ENCODE measurements around the gene KRT78.
"Not testable (repeated sequence)": the region's sequence is repeated elsewhere in the genome, so short reads cannot be mapped to it uniquely, and the experiment has no call there.

The KRT78 gene

DNA sequence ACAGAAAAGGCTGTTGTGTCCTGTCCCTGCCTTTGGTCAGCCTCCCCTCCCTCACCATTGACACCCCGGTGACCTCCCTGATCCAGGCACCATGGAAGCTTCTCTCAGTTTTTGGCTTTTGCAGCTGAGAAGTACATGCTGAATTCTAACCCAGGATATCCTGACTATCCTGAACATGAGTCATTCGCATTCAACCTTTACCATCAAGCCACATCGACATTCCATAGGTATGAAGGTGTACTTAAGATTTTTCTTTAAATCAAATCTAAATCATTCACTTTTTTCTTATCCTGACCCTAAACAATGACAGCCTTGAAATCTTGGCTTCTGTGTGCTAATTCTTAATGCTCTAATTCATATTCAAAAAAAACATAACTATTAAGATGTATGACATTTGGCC, 8.7 kb upstream of the KRT78 start:
- Histone ChIP-seq H2BK5ac (ENCODE audit: low read depth, low read length, poor library complexity, severe bottlenecking) (no peak overlapping the region), H4K8ac (ENCODE audit: low read length) (no peak overlapping the region), H3K4ac (ENCODE audit: low read depth in 1 of 2, low read length in 2 of 2) (no peak overlapping the region), H3K14ac (ENCODE audit: low read length in 2 of 2) (no peak overlapping the region), H3K4me2 (ENCODE audit: low read length, poor library complexity, severe bottlenecking) (no peak overlapping the region), H2BK15ac (ENCODE audit: low read depth, poor library complexity, severe bottlenecking) (no peak overlapping the region), H2AK5ac (ENCODE audit: low read length, severe bottlenecking) (no peak overlapping the region), H3K9ac (ENCODE audit: low read length) (no peak overlapping the region), H3K18ac (ENCODE audit: low read depth in 1 of 2, low read length in 2 of 2) (no peak overlapping the region), H4K91ac (ENCODE audit: low read length) (peak overlapping the region; percentile 35), H3K27ac (ENCODE audit: low read length, poor library complexity, severe bottlenecking) (no peak overlapping the region), H3K23ac (ENCODE audit: low read length in 2 of 2) (no peak overlapping the region), H3K79me1 (replicated peaks; ENCODE audit: low read length, poor library complexity, severe bottlenecking) (no peaks in the 10 kb centered on the region), H3K27me3 (ENCODE audit: control insufficient read depth in 1 of 2, insufficient read depth in 1 of 2, low read length in 2 of 2) (peaks cover 13 to 23% of the 10 kb centered on the region in 2 experiments), H2BK12ac (ENCODE audit: low read length in 2 of 2) (no peak overlapping the region), H3K4me1 (ENCODE audit: control insufficient read depth, insufficient read depth, low read depth, low read length) (no peaks in the 10 kb centered on the region), H2AFZ (ENCODE audit: low read depth, low read length) (no peak overlapping the region), H3K4me3 (ENCODE audit: insufficient read depth in 1 of 2, low read depth in 1 of 2, low read length in 2 of 2) (no peak overlapping the region), H2BK120ac (ENCODE audit: low read depth, low read length) (no peak overlapping the region), H3K36me3 (ENCODE audit: control insufficient read depth in 1 of 2, insufficient read depth in 2 of 2, low read depth in 1 of 2, low read length in 2 of 2) (no peaks in the 10 kb centered on the region), H3K9me3 (ENCODE audit: control insufficient read depth, low read length) (no peaks in the 10 kb centered on the region)
- no peak for DNase-seq
- WGBS = 87% methylated on average over 3 of the region's 3 CpGs

DNA sequence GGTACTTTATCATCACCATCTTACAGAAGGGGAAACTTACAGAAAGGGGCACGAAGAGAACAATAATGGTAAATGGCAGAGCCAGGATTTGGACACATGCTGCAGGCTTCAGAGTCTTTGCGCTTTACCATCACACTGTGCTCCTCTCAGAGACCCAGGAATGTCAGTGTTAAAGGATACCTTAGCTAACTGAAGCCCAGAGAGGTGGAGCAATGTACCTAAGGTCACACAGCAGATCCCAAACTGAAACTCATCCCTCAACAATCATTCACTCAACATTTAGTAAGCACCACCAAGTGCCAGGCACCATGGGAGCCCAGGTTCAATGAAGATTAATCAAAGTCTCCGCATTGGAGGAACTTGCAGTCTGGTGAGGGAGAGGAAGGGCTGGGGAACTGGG, 8.0 kb upstream of the KRT78 start:
- no peaks in the 10 kb centered on the region for H3K4me1 ChIP-seq (ENCODE audit: control insufficient read depth, insufficient read depth, low read depth, low read length)
- no peak overlapping the region for H2BK15ac ChIP-seq (ENCODE audit: low read depth, poor library complexity, severe bottlenecking)
- no peaks in the 10 kb centered on the region for H3K9me3 ChIP-seq (ENCODE audit: control insufficient read depth, low read length)
- H3K36me3 ChIP-seq (ENCODE audit: control insufficient read depth in 1 of 2, insufficient read depth in 2 of 2, low read depth in 1 of 2, low read length in 2 of 2) = no peaks in the 10 kb centered on the region
- no peak overlapping the region for H2BK12ac ChIP-seq (ENCODE audit: low read length in 2 of 2)
- 89% methylated on average over 3 of the region's 3 CpGs for WGBS
- H3K4ac ChIP-seq (ENCODE audit: low read depth in 1 of 2, low read length in 2 of 2) = no peak overlapping the region
- H3K14ac ChIP-seq (ENCODE audit: low read length in 2 of 2) = no peak overlapping the region
- no peak overlapping the region for H4K91ac ChIP-seq (ENCODE audit: low read length)
- H3K9ac ChIP-seq (ENCODE audit: low read length) = no peak overlapping the region
- H3K4me3 ChIP-seq (ENCODE audit: insufficient read depth in 1 of 2, low read depth in 1 of 2, low read length in 2 of 2) = no peak overlapping the region
- DNase-seq = no peak
- H3K79me1 ChIP-seq (replicated peaks; ENCODE audit: low read length, poor library complexity, severe bottlenecking) = no peaks in the 10 kb centered on the region
- H2BK5ac ChIP-seq (ENCODE audit: low read depth, low read length, poor library complexity, severe bottlenecking) = no peak overlapping the region
- H3K4me2 ChIP-seq (ENCODE audit: low read length, poor library complexity, severe bottlenecking) = no peak overlapping the region
- H4K8ac ChIP-seq (ENCODE audit: low read length) = no peak overlapping the region
- no peak overlapping the region for H3K27ac ChIP-seq (ENCODE audit: low read length, poor library complexity, severe bottlenecking)
- peaks cover 20 to 30% of the 10 kb centered on the region in 2 experiments for H3K27me3 ChIP-seq (ENCODE audit: control insufficient read depth in 1 of 2, insufficient read depth in 1 of 2, low read length in 2 of 2)
- no peak overlapping the region for H2AK5ac ChIP-seq (ENCODE audit: low read length, severe bottlenecking)
- H2AFZ ChIP-seq (ENCODE audit: low read depth, low read length) = no peak overlapping the region
- no peak overlapping the region for H3K18ac ChIP-seq (ENCODE audit: low read depth in 1 of 2, low read length in 2 of 2)
- no peak overlapping the region for H2BK120ac ChIP-seq (ENCODE audit: low read depth, low read length)
- no peak overlapping the region for H3K23ac ChIP-seq (ENCODE audit: low read length in 2 of 2)

GRCh38 chr12:52856077-52856476, 7.3 kb upstream of the KRT78 start:
- H3K4ac ChIP-seq (ENCODE audit: low read depth in 1 of 2, low read length in 2 of 2); H3K14ac ChIP-seq (ENCODE audit: low read length in 2 of 2); H2BK5ac ChIP-seq (ENCODE audit: low read depth, low read length, poor library complexity, severe bottlenecking); H3K27ac ChIP-seq (ENCODE audit: low read length, poor library complexity, severe bottlenecking); H3K4me3 ChIP-seq (ENCODE audit: insufficient read depth in 1 of 2, low read depth in 1 of 2, low read length in 2 of 2); H3K18ac ChIP-seq (ENCODE audit: low read depth in 1 of 2, low read length in 2 of 2); H3K9me3 ChIP-seq (ENCODE audit: control insufficient read depth, low read length); H2BK120ac ChIP-seq (ENCODE audit: low read depth, low read length); H2AFZ ChIP-seq (ENCODE audit: low read depth, low read length); H3K4me2 ChIP-seq (ENCODE audit: low read length, poor library complexity, severe bottlenecking); H4K91ac ChIP-seq (ENCODE audit: low read length); H2BK12ac ChIP-seq (ENCODE audit: low read length in 2 of 2); H3K79me1 ChIP-seq (replicated peaks; ENCODE audit: low read length, poor library complexity, severe bottlenecking); H3K4me1 ChIP-seq (ENCODE audit: control insufficient read depth, insufficient read depth, low read depth, low read length); H2BK15ac ChIP-seq (ENCODE audit: low read depth, poor library complexity, severe bottlenecking); H2AK5ac ChIP-seq (ENCODE audit: low read length, severe bottlenecking); H3K23ac ChIP-seq (ENCODE audit: low read length in 2 of 2); H4K8ac ChIP-seq (ENCODE audit: low read length); DNase-seq; H3K36me3 ChIP-seq (ENCODE audit: control insufficient read depth in 1 of 2, insufficient read depth in 2 of 2, low read depth in 1 of 2, low read length in 2 of 2); H3K9ac ChIP-seq (ENCODE audit: low read length): not testable (repeated sequence)
- WGBS = 86% methylated on average over 1 of the region's 2 CpGs
- peaks cover 27 to 37% of the 10 kb centered on the region in 2 experiments for H3K27me3 ChIP-seq (ENCODE audit: control insufficient read depth in 1 of 2, insufficient read depth in 1 of 2, low read length in 2 of 2)

DNA sequence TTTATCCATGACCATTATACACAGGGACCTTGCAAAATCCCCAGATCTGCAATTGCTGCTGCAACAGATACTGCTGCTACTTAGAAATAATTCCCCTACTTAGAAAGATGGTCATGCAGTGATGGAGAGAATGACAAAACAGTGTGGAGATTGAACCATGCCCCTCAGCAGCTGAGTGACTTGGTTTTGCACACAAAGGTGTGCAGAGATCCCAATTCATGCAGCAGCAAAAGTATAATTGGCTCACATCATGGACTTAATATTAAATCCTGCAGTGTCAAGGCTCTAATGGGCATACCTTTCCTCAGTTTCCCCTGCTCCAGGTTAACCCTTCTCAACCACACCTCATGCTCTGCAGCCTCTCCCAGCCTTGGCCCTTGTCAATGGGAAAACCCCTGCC, 3.0 kb upstream of the KRT78 start:
- no peak overlapping the region for H3K4ac ChIP-seq (ENCODE audit: low read depth in 1 of 2, low read length in 2 of 2)
- no peak overlapping the region for H4K91ac ChIP-seq (ENCODE audit: low read length)
- H2AFZ ChIP-seq (ENCODE audit: low read depth, low read length) = no peak overlapping the region
- H3K9me3 ChIP-seq (ENCODE audit: control insufficient read depth, low read length) = no peaks in the 10 kb centered on the region
- no peak overlapping the region for H2BK5ac ChIP-seq (ENCODE audit: low read depth, low read length, poor library complexity, severe bottlenecking)
- no peak overlapping the region for H2AK5ac ChIP-seq (ENCODE audit: low read length, severe bottlenecking)
- no peaks in the 10 kb centered on the region for H3K36me3 ChIP-seq (ENCODE audit: control insufficient read depth in 1 of 2, insufficient read depth in 2 of 2, low read depth in 1 of 2, low read length in 2 of 2)
- H3K27ac ChIP-seq (ENCODE audit: low read length, poor library complexity, severe bottlenecking) = no peak overlapping the region
- H3K9ac ChIP-seq (ENCODE audit: low read length) = no peak overlapping the region
- DNase-seq = no peak
- H3K79me1 ChIP-seq (replicated peaks; ENCODE audit: low read length, poor library complexity, severe bottlenecking) = no peaks in the 10 kb centered on the region
- peaks cover 2% of the 10 kb centered on the region for H3K4me1 ChIP-seq (ENCODE audit: control insufficient read depth, insufficient read depth, low read depth, low read length)
- H2BK15ac ChIP-seq (ENCODE audit: low read depth, poor library complexity, severe bottlenecking) = no peak overlapping the region
- H3K18ac ChIP-seq (ENCODE audit: low read depth in 1 of 2, low read length in 2 of 2) = no peak overlapping the region
- H3K14ac ChIP-seq (ENCODE audit: low read length in 2 of 2) = no peak overlapping the region
- H2BK120ac ChIP-seq (ENCODE audit: low read depth, low read length) = no peak overlapping the region
- H3K4me2 ChIP-seq (ENCODE audit: low read length, poor library complexity, severe bottlenecking) = no peak overlapping the region
- peaks cover 39 to 63% of the 10 kb centered on the region in 2 experiments for H3K27me3 ChIP-seq (ENCODE audit: control insufficient read depth in 1 of 2, insufficient read depth in 1 of 2, low read length in 2 of 2)
- H3K4me3 ChIP-seq (ENCODE audit: insufficient read depth in 1 of 2, low read depth in 1 of 2, low read length in 2 of 2) = no peak overlapping the region
- no peak overlapping the region for H4K8ac ChIP-seq (ENCODE audit: low read length)
- no peak overlapping the region for H2BK12ac ChIP-seq (ENCODE audit: low read length in 2 of 2)
- H3K23ac ChIP-seq (ENCODE audit: low read length in 2 of 2) = no peak overlapping the region

Data from mesenchymal stem cell (in vitro differentiated cells and primary cell).